ENCODE results near the gene STK11IP.

GRCh38 chr2:219609149-219609750 lies 11.6 kb downstream of the STK11IP start:
- no peak for TF ChIP-seq CTCF (conservative IDR thresholded peaks at IDR 0.05; ENCODE audit: low read depth, low read length)
- TF ChIP-seq RAD21 (IDR thresholded peaks at IDR 0.05; ENCODE audit: low read length) = no peak
- no peak for TF ChIP-seq SMC3 (IDR thresholded peaks at IDR 0.05; ENCODE audit: low read depth, low read length)
- no peak for TF ChIP-seq POLR2A (IDR thresholded peaks at IDR 0.05; ENCODE audit: low read depth, low read length)
- no peak for TF ChIP-seq FOS (IDR thresholded peaks at IDR 0.05; ENCODE audit: low read depth, low read length)
- no peak for TF ChIP-seq RFX5 (IDR thresholded peaks at IDR 0.05; ENCODE audit: low read depth, low read length)
- no peak for TF ChIP-seq MAFK (IDR thresholded peaks at IDR 0.05; ENCODE audit: low read depth, low read length)
- no peak for TF ChIP-seq CEBPB (IDR thresholded peaks at IDR 0.05; ENCODE audit: low read depth, low read length)
- TF ChIP-seq MXI1 (IDR thresholded peaks at IDR 0.05; ENCODE audit: borderline replicate concordance, low read depth, low read length) = no peak
- TF ChIP-seq MAZ (IDR thresholded peaks at IDR 0.05; ENCODE audit: borderline replicate concordance, low read depth, low read length) = no peak
- TF ChIP-seq CHD1 (IDR thresholded peaks at IDR 0.05; ENCODE audit: low read depth, low read length) = no peak

Data from IMR-90 (cell line).